Ascending aorta (tissue), 2 donors: ENCODE measurements around the gene BMPR1A. TPM values are rescaled to one million over a fixed set of nuclear protein-coding genes. Genes with fewer than 3 reads are reported as not detected.

Experiments
- DNase-seq, 2 donors: peaks; one replicate each; pipeline ENCODE4 v3.0.0-alpha.2; 2019; ENCODE audit warnings: low spot score in 2 of 2
- H3K27ac ChIP-seq, 2 donors: fragments of 200-600 bp; sonication (generic); one replicate each; pipeline ENCODE4 v1.5.1; 2016 to 2017; ENCODE audit warnings: mild to moderate bottlenecking in 1 of 2
- H3K27me3 ChIP-seq: fragments of 200-600 bp; sonication (generic); one replicate; pipeline ENCODE4 v1.5.1; 2017
- H3K36me3 ChIP-seq, 2 donors: fragments of 200-600 bp; sonication (generic); one replicate each; pipeline ENCODE4 v1.5.1; 2016
- H3K4me1 ChIP-seq, 2 donors: fragments of 200-600 bp; sonication (generic); one replicate each; pipeline ENCODE4 v1.5.1; 2016 to 2017; ENCODE audit warnings: mild to moderate bottlenecking in 1 of 2
- H3K4me3 ChIP-seq, 2 donors: fragments of 200-600 bp; sonication (generic); one replicate each; pipeline ENCODE4 v1.5.1; 2016 to 2017; ENCODE audit warnings: mild to moderate bottlenecking in 1 of 2
- H3K9me3 ChIP-seq, 2 donors: fragments of 200-600 bp; sonication (generic); one replicate each; pipeline ENCODE4 v1.5.1; 2016
- CTCF ChIP-seq, 3 experiments: fragments of 200-600 bp in 2 of 3; fragments of 450-650 bp in 1 of 3; sonication (generic) in 2 of 3; IDR thresholded peaks; one replicate each; pipeline ENCODE4 v1.5.1; 2016 to 2019; ENCODE audit warnings: antibody characterized with exemption in 3 of 3, mild to moderate bottlenecking in 1 of 3, moderate library complexity in 1 of 3
- intact Hi-C: fragments of 100-400 bp; cut with DNase I; formaldehyde crosslinking; loops from one replicate; pipeline ENCODE4 v1.15.1; 2023
- total RNA-seq: library from RNA; depleted of rRNA; stranded (reverse); fragments of >200 nt; gene quantifications from one replicate; pipeline ENCODE4 v1.1.0, GENCODE V29; 2016

Gene BMPR1A
- total RNA-seq, 1 donor from 2014 or later = 12.9 TPM

- peaks cover 46 to 64% of the 10 kb centered on the region in 2 donors for H3K4me1 ChIP-seq
- DNase-seq = peak in 1 of 2 donors; percentile 84
- H3K27ac ChIP-seq = peak overlapping the region; percentile 95 to 98
- H3K36me3 ChIP-seq = no peaks in the 10 kb centered on the region
- H3K9me3 ChIP-seq = no peaks in the 10 kb centered on the region
- H3K4me3 ChIP-seq = peak overlapping the region; percentile 20 to 42
- TF ChIP-seq CTCF (IDR thresholded peaks at IDR 0.05) = no peak
- no peaks in the 10 kb centered on the region for H3K27me3 ChIP-seq
- intact Hi-C loops = loop anchor here (5.0 to 10.0 kb wide), 2 partner anchors 247 to 434 kb away; partner anchors contain the start of gene WAPL
These were observed 202.7 kb downstream of the BMPR1A start for GRCh38 chr10:86958901-86959736.

- no peaks in the 10 kb centered on the region for H3K36me3 ChIP-seq
- peak overlapping the region in 1 of 2 donors; percentile 42 for H3K4me3 ChIP-seq
- H3K4me1 ChIP-seq = peaks cover 45 to 64% of the 10 kb centered on the region in 2 donors
- no peaks in the 10 kb centered on the region for H3K27me3 ChIP-seq
- H3K27ac ChIP-seq = peak overlapping the region; percentile 95 to 98
- no peak for DNase-seq
- no peak for TF ChIP-seq CTCF (IDR thresholded peaks at IDR 0.05)
- H3K9me3 ChIP-seq = no peaks in the 10 kb centered on the region
- intact Hi-C loops = loop anchor here (1.0 to 10.0 kb wide), 4 partner anchors 20 to 435 kb away; partner anchors contain the start of gene WAPL
These were observed 203.3 kb downstream of the BMPR1A start for GRCh38 chr10:86959737-86960002.

GRCh38 chr10:86960003-86960862, 203.8 kb downstream of the BMPR1A start:
- Histone ChIP-seq H3K27ac (peak overlapping the region; percentile 95 to 98), H3K27me3 (no peaks in the 10 kb centered on the region), H3K36me3 (no peaks in the 10 kb centered on the region), H3K4me1 (peaks cover 40 to 59% of the 10 kb centered on the region in 2 donors), H3K4me3 (peak overlapping the region in 1 of 2 donors; percentile 42), H3K9me3 (no peaks in the 10 kb centered on the region)
- peak in 1 of 2 donors; percentile 83 for DNase-seq
- peak; percentile 91 to 97 (median 97) for TF ChIP-seq CTCF (IDR thresholded peaks at IDR 0.05)
- intact Hi-C loops = loop anchor here (1.0 to 5.0 kb wide), 2 partner anchors 21 to 268 kb away; no protein-coding TSS in a partner anchor

GRCh38 chr10:86960863-86961434, 204.5 kb downstream of the BMPR1A start:
- intact Hi-C loops = loop anchor here (1.0 to 5.0 kb wide), 2 partner anchors 22 to 269 kb away; no protein-coding TSS in a partner anchor
- no peak overlapping the region for H3K27ac ChIP-seq
- H3K9me3 ChIP-seq = no peaks in the 10 kb centered on the region
- no peak for TF ChIP-seq CTCF (IDR thresholded peaks at IDR 0.05)
- H3K36me3 ChIP-seq = no peaks in the 10 kb centered on the region
- no peaks in the 10 kb centered on the region for H3K27me3 ChIP-seq
- no peak overlapping the region for H3K4me3 ChIP-seq
- DNase-seq = peak in 1 of 2 donors; percentile 55
- peaks cover 33 to 57% of the 10 kb centered on the region in 2 donors for H3K4me1 ChIP-seq

GRCh38 chr10:86961481-86962091, 205.2 kb downstream of the BMPR1A start:
- Histone ChIP-seq H3K4me1 (peaks cover 27 to 56% of the 10 kb centered on the region in 2 donors), H3K27ac (no peak overlapping the region), H3K27me3 (no peaks in the 10 kb centered on the region), H3K4me3 (no peak overlapping the region), H3K36me3 (no peaks in the 10 kb centered on the region), H3K9me3 (no peaks in the 10 kb centered on the region)
- intact Hi-C loops = loop anchor here (5.0 kb wide), 1 partner anchor 269 kb away; no protein-coding TSS in a partner anchor
- no peak for TF ChIP-seq CTCF (IDR thresholded peaks at IDR 0.05)
- peak in 1 of 2 donors; percentile 63 for DNase-seq
